GM19463 (cell line): ENCODE results near the gene GPHN.

ENCODE experiments used
- ATAC-seq: cut with Tn5 transposase; IDR thresholded peaks from one replicate; pipeline ENCODE4 v1.9.1; 2021; ENCODE audit warnings: mild to moderate bottlenecking, moderate library complexity; ENCODE audit not compliant: unreplicated experiment

Gene GPHN

DNA sequence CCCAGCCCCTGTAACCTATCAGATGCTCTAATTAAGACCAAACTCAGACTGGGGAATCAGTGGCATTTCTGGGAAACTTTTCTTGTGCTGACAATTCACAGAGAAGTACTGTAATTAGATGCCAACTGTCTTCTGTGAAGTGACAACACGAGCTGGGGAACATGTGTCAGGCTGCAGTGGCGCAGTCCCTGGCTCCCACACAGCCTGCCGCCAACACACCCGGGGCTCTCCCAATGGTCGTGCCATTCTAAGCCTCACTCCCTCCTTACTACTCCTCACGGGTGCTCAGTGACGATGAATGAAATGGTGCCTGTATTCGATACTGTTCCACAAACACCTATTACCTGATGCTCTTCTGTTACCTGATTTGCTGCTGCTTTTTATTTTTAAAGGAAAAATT lies 699.9 kb downstream of the GPHN start:
- no peak for ATAC-seq

DNA sequence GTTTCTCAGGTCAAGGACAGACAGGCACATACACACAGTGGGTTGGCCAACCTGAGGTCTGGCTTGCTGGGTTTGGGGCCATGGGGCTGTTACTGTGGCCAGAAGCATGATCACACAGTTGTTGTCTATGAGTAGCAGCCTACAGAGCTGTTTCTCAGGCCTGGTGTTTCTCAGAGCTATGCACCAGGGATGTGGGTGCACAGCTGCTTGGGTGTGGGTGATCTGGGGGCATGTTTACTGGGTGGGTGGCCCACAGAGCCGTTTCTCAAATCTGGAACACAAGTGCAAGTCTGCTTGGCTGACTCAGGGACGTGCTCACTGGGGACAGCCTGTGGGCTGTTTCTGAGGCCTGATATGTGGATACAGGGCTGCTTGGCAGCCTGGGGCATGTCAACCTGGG lies 710.2 kb downstream of the GPHN start:
- ATAC-seq = no peak

- no peak for ATAC-seq
Measured at GRCh38 chr14:67221248-67221981, 713.5 kb downstream of the GPHN start.

DNA sequence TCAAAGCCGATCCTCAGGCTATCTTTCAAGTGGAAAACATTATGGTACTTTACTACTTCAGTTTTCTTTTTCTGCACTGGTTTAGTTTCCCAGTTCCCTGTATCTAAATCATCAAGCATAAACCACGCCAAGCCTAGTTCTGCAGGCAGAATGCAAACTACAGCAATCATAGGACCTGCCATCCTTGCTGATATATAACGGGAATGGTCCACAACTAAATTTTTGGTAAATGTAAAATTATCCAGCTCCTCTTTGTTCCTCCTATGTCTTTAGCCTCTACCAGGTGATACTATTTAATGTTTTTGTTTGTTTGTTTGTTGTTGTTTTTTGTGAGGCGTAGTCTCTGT lies 714.0 kb downstream of the GPHN start:
- no peak for ATAC-seq

DNA sequence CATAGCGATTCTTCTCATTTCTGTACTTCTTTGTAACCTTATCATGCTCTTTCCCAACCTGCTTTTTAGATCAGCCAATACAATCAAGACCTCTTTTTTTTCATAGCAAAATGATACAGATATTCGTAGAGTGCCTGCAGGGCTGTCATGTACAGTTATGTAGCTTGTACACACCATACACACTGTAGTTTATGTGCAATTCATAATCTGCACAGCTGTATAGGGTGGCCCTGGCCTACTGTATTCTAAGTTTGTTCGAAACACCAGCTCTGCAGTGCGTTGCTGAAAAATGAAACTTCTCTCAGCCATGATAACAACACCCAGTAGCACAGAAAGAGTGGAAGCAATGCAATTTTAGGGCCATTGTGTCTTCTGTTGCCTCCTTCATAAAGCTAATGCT lies 717.6 kb downstream of the GPHN start:
- no peak for ATAC-seq

- no peak for ATAC-seq
Measured at GRCh38 chr14:67228325-67228984, 720.5 kb downstream of the GPHN start.
